ENCODE data around the gene SNX27.

DNA sequence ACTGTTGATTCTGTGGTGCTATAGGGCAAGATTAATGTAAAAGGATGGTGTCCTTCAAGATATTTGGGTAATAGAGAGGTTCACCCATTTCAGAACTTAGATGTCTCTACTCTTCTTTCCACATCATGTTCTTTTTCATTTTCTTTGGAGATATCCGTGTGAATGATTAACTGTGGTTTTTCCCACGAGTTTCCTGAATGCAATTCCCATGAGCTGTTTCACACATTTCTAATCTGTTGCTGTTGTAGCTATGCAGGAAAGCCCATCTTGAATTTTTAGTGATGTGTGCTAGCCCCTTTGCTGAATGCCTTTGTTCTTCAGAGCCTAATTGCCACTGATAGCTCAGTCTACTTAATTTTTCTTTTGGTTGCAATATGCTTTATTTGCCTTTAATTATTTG, 27.6 kb downstream of the SNX27 start:
- TF ChIP-seq HDGF (IDR thresholded peaks at IDR 0.05; ENCODE audit: borderline replicate concordance), result no peak
- no peak for TF ChIP-seq ZNF384 (IDR thresholded peaks at IDR 0.05)
- TF ChIP-seq SUZ12 (IDR thresholded peaks at IDR 0.05), result no peak
- TF ChIP-seq, protein P1, sequence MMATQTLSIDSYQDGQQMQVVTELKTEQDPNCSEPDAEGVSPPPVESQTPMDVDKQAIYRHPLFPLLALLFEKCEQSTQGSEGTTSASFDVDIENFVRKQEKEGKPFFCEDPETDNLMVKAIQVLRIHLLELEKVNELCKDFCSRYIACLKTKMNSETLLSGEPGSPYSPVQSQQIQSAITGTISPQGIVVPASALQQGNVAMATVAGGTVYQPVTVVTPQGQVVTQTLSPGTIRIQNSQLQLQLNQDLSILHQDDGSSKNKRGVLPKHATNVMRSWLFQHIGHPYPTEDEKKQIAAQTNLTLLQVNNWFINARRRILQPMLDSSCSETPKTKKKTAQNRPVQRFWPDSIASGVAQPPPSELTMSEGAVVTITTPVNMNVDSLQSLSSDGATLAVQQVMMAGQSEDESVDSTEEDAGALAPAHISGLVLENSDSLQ (IDR thresholded peaks at IDR 0.05), result no peak
- no peak for TF ChIP-seq FOXA1 (IDR thresholded peaks at IDR 0.05)
- TF ChIP-seq ARNT (IDR thresholded peaks at IDR 0.05), result no peak
- no peak for TF ChIP-seq TARDBP (IDR thresholded peaks at IDR 0.05)
- TF ChIP-seq FOXM1 (IDR thresholded peaks at IDR 0.05; ENCODE audit: borderline replicate concordance), result no peak
- no peak for TF ChIP-seq BHLHE40 (IDR thresholded peaks at IDR 0.05; ENCODE audit: borderline replicate concordance)
